PC-3 (cell line): ENCODE data around the gene ZNF208.

Experiments
- CTCF ChIP-seq: fragments of 300-600 bp; sonication (generic); conservative IDR thresholded peaks from 2 replicates; pipeline ENCODE4 v1.5.1; 2017; ENCODE audit warnings: antibody characterized with exemption, low read depth, mild to moderate bottlenecking, low read length
- EZH2 ChIP-seq: fragments of 300-600 bp; sonication (generic); IDR thresholded peaks from one replicate; pipeline ENCODE4 v1.6.1; 2017; ENCODE audit warnings: antibody characterized with exemption, mild to moderate bottlenecking, low read length; ENCODE audit not compliant: unreplicated experiment
- EZH2phosphoT487 ChIP-seq: fragments of 300-600 bp; sonication (generic); IDR thresholded peaks from 2 replicates; pipeline ENCODE4 v1.6.1; 2018; ENCODE audit warnings: mild to moderate bottlenecking, antibody characterized with exemption, low read length, borderline replicate concordance

- TF ChIP-seq CTCF (no peak), EZH2 (no peak), EZH2phosphoT487 (no peak)
These were observed 76.2 kb downstream of the ZNF208 start for GRCh38 chr19:21934593-21934992.
